GM19438 (cell line): ENCODE results near the gene COL4A6.

ENCODE experiments used
- ATAC-seq: cut with Tn5 transposase; IDR thresholded peaks from one replicate; pipeline ENCODE4 v1.9.1; 2021; ENCODE audit warnings: low read depth; ENCODE audit not compliant: unreplicated experiment

The COL4A6 gene

DNA sequence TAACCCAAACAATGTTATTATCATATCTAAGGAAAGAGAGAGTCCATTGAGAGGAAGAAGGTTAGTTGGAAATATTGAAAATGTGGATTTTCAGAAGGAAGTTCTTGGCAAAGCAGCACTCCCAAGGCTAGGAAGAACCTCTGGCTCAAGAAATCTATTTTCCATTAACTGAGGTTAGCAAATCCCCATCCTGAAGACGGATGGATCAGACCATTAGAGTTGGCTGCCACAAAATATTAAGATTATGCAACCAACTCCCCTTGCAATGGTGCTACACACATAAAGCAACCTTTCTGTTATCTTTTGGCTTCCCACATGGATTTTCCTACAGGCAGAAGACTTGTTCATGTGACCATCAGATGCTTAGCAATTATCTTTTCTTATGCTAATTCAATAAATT is 96.3 kb downstream of the COL4A6 start:
- ATAC-seq: no peak

DNA sequence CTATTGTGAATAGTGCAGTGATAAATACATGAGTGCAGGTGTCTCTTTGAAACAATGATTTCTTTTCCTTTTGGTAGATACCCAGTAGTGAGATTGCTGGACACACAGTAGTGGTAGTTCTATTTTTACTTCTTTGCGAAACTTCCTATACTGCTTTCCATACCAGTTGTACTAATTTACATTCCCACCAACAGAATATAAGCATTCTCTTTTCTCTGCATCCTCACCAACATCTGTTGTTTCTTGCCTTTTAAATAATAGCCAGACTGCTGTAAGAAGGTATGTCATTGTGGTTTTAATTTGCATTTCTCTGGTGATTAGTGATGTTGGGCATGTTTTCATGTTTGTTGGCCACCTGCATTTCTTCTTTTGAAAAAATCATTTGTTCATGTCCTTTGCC is 105.9 kb downstream of the COL4A6 start:
- peak; percentile 76 for ATAC-seq

DNA sequence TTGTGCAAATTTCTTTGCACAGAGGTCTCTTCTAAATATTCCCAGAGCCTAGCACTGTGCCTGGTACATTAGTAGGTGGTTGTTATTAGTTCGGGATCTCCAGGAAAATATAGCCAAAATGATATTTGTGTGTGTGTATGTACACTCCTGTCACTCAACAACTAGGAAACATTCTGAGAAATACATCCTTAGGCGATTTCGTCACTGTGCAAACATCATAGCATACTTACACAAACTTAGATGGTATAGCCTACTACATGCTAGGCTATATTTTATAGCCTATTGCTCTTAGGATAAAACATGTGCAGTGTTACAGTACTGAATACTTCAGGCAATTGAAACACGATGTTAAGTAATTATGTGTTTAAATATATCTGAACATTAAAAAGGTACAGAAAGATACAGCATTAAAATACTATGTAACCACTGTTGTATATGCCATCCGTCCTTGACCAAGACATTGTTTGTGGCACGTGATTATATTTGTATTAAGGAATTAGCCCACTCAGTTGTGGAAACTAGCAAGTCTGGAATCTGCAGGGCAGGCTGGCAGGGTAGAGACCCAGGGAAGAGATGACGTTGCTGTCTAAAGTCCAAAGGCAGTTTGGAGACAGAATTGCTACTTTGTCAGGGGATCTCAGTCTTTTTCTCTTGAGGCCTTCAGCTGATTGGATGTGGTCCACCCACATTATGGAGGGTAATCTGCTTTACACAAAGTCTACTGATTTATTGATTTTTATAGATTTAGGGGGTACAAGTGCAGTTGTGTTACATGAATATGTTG is 106.9 kb downstream of the COL4A6 start:
- no peak for ATAC-seq

DNA sequence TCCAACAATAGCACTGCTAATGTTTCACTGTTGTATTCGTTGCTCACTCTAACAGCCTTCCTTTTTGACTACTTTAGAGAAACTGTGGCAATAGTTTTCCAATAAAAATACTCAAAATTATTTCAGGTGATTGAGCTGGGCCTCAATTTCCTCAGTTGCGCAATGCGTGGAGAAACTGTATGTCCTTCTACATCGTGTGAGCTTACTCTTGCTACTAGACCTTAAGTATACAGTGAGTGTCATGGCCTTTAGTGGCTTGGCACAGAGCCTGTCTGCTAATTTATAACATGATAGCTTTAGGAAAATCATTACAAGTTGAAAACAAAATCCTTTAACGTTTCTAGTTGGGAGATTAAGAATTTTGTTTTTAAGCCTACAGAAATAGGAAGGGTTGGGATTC is 114.5 kb downstream of the COL4A6 start:
- ATAC-seq: no peak

- no peak for ATAC-seq
These were observed 116.0 kb downstream of the COL4A6 start for GRCh38 chrX:108322234-108322633.

- ATAC-seq: no peak
These were observed 121.8 kb downstream of the COL4A6 start for GRCh38 chrX:108316456-108316855.

DNA sequence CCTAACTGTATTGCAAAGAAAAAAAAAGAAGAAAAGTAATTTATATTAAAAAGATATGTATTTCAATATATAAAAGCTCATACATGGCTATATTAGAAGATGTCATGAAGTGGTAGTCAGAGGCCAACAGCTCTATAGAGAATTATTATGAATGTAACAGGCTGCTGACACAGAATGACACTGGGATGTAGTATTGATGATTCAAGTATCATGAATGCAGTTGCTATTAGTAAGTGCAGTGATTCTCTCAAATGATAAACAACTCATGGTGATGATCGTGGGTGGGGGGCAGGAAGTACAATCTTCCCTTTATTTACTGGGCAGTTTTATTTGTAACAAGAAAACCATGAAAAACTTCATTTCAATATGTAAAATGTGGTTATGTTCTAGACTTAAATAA is 124.6 kb downstream of the COL4A6 start:
- ATAC-seq: no peak

GRCh38 chrX:108312957-108313356 is 125.3 kb downstream of the COL4A6 start:
- ATAC-seq: no peak

DNA sequence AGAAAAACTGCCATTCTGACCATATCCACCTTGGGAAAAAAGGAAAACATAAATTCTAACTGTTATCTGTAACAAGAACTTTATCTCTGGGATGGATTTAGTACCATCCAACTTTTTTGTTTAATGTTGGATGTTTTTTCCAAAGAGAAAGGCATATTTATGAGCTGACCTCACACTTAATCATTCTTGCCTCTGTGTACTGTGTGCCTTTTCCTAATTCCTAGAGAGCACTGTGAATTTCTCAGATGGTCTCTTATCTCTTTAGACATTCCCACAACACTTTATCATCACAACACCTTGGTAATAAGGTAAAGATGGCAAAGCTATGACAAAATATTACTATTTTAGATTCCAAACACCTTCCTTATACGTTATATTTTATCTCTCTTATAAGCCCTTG is 126.2 kb downstream of the COL4A6 start:
- no peak for ATAC-seq

GRCh38 chrX:108310506-108310905 is 127.7 kb downstream of the COL4A6 start:
- ATAC-seq: no peak

DNA sequence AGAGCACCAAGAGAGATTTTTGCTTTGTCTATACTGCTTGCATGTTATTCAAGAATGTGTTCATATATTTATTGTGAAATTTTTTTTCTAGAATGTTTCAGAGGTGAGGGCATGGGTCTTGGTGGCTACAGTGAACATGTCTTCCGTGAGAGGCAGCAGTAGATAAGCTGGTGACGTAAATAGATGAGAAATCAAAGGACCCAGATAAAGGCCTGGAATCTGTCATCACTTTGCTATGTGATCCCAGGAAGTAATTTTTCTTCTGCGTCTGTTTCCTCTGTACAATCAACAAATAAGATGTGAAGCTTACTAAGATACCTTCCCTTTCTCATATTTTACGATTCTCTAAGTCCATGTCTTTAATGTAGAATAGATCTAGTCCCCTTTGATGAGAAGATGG is 129.1 kb downstream of the COL4A6 start:
- no peak for ATAC-seq

DNA sequence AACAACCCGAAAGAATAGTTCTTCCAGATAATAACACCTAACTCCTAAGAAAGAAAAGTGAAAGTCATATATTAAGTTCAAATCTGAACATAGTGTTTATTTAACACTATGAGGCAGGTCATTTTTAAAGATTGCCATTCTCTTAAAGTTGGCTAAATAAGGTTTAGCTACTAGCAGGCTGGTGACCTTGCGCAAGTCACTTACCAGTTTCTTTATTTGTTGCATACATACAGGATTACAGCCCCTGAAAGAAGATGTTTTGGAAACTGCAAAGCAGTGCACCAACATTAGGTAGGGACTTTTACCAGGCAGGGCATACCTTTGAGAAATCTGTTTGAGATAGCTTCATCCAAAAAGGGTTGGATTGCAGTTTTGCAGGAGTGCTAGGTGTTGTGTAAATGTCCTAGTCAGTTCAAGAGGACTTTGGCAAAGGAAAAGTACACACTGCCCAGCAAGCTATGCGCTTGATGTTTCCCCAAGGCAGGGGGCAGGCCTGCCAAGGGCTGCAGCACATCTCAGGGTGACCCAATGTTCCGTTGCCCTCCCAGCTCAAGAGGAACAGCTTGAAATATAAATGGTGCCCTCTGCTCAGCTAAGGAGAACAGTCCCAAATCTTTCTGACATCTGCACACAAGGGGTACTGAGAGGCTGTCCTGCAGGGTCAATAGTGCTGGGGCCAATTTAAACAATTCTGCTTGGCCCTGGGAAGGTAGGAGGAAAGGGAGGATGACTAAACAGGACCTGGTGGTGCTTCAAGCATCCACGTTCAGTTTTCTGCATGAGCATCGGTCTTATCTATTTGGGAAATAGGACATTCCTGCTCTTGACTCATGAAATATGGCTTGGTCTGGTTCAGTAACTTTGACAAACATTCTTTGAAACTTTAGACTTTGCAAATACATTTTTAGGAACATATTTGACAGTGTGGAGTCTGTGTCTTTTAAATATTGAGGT is 130.8 kb downstream of the COL4A6 start:
- ATAC-seq: no peak

- ATAC-seq: no peak
These were observed 132.1 kb downstream of the COL4A6 start for GRCh38 chrX:108306086-108306485.

DNA sequence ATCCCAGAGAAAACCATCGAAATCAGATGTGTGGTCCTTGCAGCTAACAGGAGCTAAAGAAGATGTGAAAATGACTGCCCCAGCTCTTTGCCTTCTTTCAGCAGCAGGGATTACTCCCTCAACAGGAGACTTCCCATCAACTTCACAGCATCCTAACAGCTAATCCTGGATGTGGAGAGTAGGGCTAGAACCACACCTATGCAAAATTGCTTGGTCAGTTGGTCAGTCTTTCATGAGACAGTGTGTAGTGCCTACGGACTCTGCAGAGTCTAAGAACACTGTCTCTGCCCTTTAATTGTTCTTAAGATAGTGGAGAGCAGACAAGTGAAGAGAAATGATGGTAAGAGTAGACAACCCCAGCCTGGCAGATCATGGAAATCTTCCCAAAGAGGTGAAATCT is 133.5 kb downstream of the COL4A6 start:
- no peak for ATAC-seq

- no peak for ATAC-seq
These were observed 134.0 kb downstream of the COL4A6 start for GRCh38 chrX:108304210-108304609.

DNA sequence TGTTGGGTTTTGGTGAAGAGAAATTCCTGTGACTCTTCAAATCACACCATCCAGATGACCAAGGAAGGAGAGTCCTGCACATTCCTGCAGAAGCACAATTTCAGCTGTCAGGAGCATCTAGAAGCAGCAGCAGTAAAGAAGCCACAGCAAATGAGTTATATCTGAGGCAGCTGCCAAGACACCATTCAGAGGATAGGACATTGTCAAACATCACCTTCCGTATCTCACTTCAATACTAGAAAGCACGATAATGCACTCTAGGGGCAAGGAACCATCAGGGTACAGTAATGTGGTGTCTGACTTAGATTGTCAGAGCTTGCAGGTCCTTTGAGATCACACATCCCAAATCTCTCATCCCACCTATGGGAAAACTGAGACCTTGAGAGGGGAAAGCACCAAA is 134.5 kb downstream of the COL4A6 start:
- no peak for ATAC-seq

- no peak for ATAC-seq
These were observed 138.5 kb downstream of the COL4A6 start for GRCh38 chrX:108299704-108300103.

DNA sequence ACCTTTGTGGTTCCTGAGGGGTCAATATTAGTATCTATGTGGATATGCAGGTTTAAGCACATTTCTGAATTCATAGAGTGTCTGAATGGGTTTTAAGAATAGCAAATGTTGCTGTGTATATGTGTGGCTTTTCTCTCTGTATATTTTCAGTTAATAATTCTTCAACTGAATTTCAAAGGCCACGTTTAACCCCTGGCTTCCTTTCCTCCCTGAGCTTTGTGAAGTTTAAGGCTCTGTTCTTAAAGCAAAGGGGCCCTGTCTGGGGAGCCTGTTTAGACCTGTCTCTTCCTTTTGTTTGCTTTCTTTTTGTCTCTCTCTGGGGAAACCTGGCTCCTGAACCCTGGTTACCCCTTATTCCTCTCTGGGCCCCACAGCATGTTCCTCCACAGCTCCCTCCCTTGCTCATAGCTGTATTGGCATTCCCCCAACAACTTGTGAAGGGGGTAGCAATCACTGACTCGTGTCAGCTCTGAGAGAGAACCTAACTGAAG is 139.1 kb downstream of the COL4A6 start:
- peak; percentile 78 for ATAC-seq

GRCh38 chrX:108298165-108298602 is 140.0 kb downstream of the COL4A6 start:
- ATAC-seq: no peak

DNA sequence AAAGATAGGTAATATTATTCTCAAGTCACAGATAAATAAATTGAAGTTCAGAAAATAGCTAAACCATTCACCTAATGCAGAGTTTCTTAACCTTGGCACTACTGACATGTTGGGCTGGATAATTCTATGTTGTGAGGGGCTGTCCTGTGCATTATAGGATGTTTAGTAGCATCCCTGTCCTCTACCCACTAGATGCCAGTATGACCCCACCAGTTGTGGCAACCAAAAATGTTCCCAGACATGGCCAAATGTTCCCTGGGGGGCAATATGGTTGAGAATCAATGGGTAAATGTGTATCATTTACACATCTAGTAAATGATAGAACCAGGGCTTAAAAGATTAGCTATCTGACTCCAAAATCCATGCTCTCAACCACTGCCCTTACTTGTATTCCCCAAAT is 140.9 kb downstream of the COL4A6 start:
- ATAC-seq: no peak

DNA sequence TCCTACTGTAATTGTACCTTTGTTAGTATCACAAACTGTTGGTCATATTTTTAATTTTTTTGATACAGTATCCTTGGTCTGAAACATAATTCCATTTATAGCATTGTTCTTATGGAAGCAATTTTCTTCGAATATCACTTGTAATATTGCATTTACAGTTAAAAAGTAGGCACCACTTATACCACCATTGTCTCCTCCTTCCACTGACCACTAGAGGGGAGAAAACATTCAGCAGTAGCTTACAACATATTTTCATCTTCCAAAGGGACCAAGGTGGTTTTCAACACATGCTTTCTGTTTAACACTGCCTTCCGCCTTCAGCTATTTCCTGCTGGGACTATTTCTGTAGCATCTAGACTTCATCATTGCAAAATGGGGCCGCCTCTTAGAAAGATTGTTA is 146.2 kb downstream of the COL4A6 start:
- ATAC-seq: no peak
